Left lung (tissue), 10 donors: ENCODE measurements around the gene TCEA2. TPM values are rescaled to one million over a fixed set of nuclear protein-coding genes. Genes with fewer than 3 reads are reported as not detected.

ENCODE experiments used
- ATAC-seq: fragments of 200-7000 bp; cut with Tn5 transposase; one replicate; pipeline ENCODE4 v1.9.1; 2020; ENCODE audit warnings: moderate library complexity
- DNase-seq, 4 donors: peaks; one replicate each; pipeline ENCODE4 v3.0.0-alpha.2; 2013 to 2020
- H3K27ac ChIP-seq, 2 donors: fragments of 200-600 bp; sonication (generic) in 1 of 2; one replicate each; pipeline versions ENCODE4 v1.5.0 to v1.8.0; 2020 to 2021
- H3K27me3 ChIP-seq, 2 donors: fragments of 200-600 bp; sonication (generic) in 1 of 2; one replicate each; pipeline versions ENCODE4 v1.5.0 to v1.8.0; 2020 to 2021
- H3K36me3 ChIP-seq, 2 donors: fragments of 200-600 bp; sonication (generic) in 1 of 2; one replicate each; pipeline versions ENCODE4 v1.5.0 to v1.8.0; 2020 to 2021
- H3K4me1 ChIP-seq, 2 donors: fragments of 200-600 bp; one replicate each; pipeline ENCODE4 v1.8.0; 2021
- H3K4me3 ChIP-seq, 2 donors: fragments of 200-600 bp; sonication (generic) in 1 of 2; one replicate each; pipeline versions ENCODE4 v1.5.0 to v1.8.0; 2020 to 2021; ENCODE audit warnings: mild to moderate bottlenecking in 1 of 2
- H3K9me3 ChIP-seq, 2 donors: fragments of 200-600 bp; sonication (generic) in 1 of 2; one replicate each; pipeline versions ENCODE4 v1.5.0 to v1.8.0; 2020 to 2021
- intact Hi-C, 2 donors: fragments of 100-400 bp; cut with DNase I; formaldehyde crosslinking; loops; one replicate each; pipeline versions ENCODE4 v1.11.2 to v1.14.2; 2022
- polyA plus RNA-seq, 6 donors: library from polyadenylated mRNA; unstranded; fragments of 120-200 nt; gene quantifications; one replicate each; pipeline ENCODE4 v1.2.1, GENCODE V29; 2013; ENCODE audit not compliant: insufficient read length in 6 of 6
- total RNA-seq, 2 donors: library from RNA; stranded (reverse); fragmentation: NEBNext Ultra II Directional; extraction: Animal tissue kit (Norgen Biotek cat#: 25700); gene quantifications; one replicate each; pipeline ENCODE4 v1.2.1, GENCODE V29; 2021
- TF ChIP-seq, protein P1 (sequence below), 2 donors: fragments of 200-600 bp; sonication (generic) in 1 of 2; IDR thresholded peaks; one replicate each; pipeline versions ENCODE4 v1.5.0 to v1.8.0; 2021; ENCODE audit warnings: antibody characterized with exemption in 2 of 2
- donor health status: DM: no; HTN: yes; CAD: no.
- donor health status: DM: no; HTN: no; CAD: no.

The TCEA2 gene
- total and polyA plus RNA-seq, 8 donors, result 31.2 to 93.0 (median 75.9) TPM

- Histone ChIP-seq H3K27me3 (peaks cover 0 to 58% of the 10 kb centered on the region in 2 donors), H3K4me1 (peaks cover 6 to 43% of the 10 kb centered on the region in 2 donors), H3K4me3 (peak overlapping the region in 1 of 2 donors; percentile 22), H3K36me3 (no peaks in the 10 kb centered on the region), H3K27ac (peak overlapping the region; percentile 77), H3K9me3 (no peaks in the 10 kb centered on the region)
- intact Hi-C loops, result no loop called here
- ATAC-seq (no peak), DNase-seq (no peak)
- TF ChIP-seq, protein P1, sequence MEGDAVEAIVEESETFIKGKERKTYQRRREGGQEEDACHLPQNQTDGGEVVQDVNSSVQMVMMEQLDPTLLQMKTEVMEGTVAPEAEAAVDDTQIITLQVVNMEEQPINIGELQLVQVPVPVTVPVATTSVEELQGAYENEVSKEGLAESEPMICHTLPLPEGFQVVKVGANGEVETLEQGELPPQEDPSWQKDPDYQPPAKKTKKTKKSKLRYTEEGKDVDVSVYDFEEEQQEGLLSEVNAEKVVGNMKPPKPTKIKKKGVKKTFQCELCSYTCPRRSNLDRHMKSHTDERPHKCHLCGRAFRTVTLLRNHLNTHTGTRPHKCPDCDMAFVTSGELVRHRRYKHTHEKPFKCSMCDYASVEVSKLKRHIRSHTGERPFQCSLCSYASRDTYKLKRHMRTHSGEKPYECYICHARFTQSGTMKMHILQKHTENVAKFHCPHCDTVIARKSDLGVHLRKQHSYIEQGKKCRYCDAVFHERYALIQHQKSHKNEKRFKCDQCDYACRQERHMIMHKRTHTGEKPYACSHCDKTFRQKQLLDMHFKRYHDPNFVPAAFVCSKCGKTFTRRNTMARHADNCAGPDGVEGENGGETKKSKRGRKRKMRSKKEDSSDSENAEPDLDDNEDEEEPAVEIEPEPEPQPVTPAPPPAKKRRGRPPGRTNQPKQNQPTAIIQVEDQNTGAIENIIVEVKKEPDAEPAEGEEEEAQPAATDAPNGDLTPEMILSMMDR (IDR thresholded peaks at IDR 0.05), result no peak
Observed at GRCh38 chr20:64056639-64056888, 6.4 kb upstream of the TCEA2 start.

DNA sequence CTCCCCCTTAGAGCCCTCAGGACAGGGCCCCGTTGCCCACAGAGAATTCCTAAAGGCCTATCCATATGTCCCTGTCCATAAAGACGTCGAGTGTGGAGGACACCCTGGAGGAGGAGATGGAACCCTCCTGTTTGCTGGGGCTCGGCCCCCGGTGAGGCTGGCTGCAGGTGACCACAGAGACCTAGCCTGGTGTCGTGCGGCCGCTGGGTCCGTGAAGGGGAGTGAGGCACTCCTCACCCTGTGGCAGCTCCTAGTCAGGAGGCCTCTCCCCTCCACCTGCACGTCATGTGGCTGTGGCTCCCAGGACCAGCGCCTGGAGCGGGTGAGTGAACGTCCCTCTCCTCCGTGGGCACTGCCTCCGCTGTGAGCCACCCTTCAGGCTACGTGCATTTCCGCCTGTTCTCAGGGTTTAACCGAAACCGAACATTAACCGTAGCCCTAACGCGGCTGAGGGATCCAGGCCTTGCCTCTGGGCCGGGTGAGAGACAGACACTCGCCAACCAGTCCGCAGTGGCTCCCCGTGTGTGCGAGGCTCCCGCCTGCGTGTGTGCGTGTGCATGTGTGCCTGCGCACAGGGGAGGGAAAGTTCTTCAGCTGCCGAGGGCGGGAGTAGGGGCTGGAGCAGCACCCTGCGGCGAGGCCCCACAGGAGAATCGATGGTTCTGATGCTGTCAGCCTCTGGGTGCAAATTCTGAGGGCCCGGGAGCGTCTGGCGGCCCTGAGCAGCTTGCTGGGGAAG, 5.9 kb upstream of the TCEA2 start:
- intact Hi-C loops, result no loop called here
- Histone ChIP-seq H3K9me3 (no peaks in the 10 kb centered on the region), H3K4me1 (peaks cover 6 to 43% of the 10 kb centered on the region in 2 donors), H3K36me3 (no peaks in the 10 kb centered on the region), H3K27ac (peak overlapping the region; percentile 77), H3K27me3 (peaks cover 0 to 53% of the 10 kb centered on the region in 2 donors), H3K4me3 (peak overlapping the region in 1 of 2 donors; percentile 22)
- DNase-seq (no peak), ATAC-seq (no peak)
- TF ChIP-seq, protein P1 (IDR thresholded peaks at IDR 0.05), result no peak

DNA sequence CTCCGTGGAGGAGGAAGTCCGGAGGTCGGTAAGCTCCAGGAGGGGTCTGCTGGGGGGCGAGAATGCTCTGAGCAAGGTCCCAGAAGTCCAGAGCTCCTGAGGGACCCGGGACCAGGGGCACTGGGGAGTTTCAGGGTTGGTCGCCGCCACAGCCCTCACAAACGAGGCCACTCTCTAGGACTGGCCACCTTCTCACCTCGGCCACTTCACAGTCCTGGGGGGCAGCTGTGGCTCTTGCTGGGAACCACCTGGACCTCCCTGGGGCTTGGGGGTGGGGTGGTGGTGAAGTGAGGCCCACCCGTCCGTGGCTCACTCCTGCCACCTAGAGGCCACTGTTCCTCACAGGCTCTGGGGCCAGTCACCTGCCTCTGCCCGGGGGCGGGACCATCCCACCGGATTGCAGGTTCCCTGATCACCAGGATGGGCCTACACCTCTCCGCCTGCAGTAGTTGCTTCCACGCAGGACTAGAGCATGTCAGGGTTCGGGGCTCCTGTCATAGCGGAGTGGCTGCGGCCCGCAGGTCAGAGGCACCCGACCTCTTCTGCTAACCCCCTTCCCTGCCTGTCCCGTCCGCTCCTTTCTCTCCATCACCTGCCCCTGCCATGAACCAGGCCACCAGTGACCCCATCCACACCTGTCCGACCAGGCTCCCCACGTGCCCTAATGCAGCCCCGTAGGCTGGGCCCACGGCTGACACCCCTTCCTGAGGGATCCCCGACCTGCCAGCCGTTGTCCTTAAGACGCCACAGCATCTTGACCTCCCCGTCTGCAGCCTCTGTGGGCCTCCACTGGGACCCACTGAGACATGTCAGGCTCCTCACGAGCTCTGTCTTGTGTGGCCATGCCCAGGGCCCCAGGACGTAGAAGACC, 5.1 kb upstream of the TCEA2 start:
- DNase-seq (peak in 3 of 4 donors; percentile 75 to 91 (median 82)), ATAC-seq (peak; percentile 73)
- intact Hi-C loops, result no loop called here
- Histone ChIP-seq H3K27ac (peak overlapping the region; percentile 77), H3K4me3 (peak overlapping the region in 1 of 2 donors; percentile 22), H3K27me3 (peaks cover 0 to 45% of the 10 kb centered on the region in 2 donors), H3K9me3 (no peaks in the 10 kb centered on the region), H3K36me3 (no peaks in the 10 kb centered on the region), H3K4me1 (peaks cover 12 to 49% of the 10 kb centered on the region in 2 donors)
- TF ChIP-seq, protein P1 (IDR thresholded peaks at IDR 0.05), result peak; percentile 78 to 89

DNA sequence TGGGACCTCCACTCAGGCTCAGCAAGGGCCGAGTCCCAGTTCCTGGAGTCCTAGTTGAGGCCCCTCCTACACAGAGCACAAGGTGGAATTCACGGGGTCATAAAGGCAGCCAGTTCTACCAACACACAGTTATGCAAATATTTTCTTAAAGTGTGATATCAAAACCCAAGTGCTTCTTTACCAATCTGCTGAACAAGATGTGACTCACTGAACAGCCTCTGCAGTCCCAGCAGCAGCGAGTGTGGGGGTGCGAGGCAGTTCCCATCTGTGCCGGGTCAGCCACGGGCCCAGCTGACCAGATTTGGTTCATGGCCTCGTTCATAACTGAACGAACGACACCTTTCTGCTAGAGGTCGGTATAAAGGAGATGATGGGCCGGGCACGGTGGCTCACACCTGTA, 4.5 kb upstream of the TCEA2 start:
- TF ChIP-seq, protein P1 (IDR thresholded peaks at IDR 0.05), result no peak
- Histone ChIP-seq H3K4me3 (no peak overlapping the region), H3K36me3 (no peaks in the 10 kb centered on the region), H3K27me3 (peaks cover 0 to 39% of the 10 kb centered on the region in 2 donors), H3K9me3 (no peaks in the 10 kb centered on the region), H3K27ac (no peak overlapping the region), H3K4me1 (peaks cover 12 to 54% of the 10 kb centered on the region in 2 donors)
- intact Hi-C loops, result no loop called here
- DNase-seq, result no peak
- ATAC-seq, result no peak

GRCh38 chr20:64062276-64062595, 762 bp upstream of the TCEA2 start:
- H3K9me3 ChIP-seq, result no peaks in the 10 kb centered on the region
- TF ChIP-seq, protein P1 (IDR thresholded peaks at IDR 0.05), result no peak
- peaks cover 0 to 4% of the 10 kb centered on the region in 2 donors for H3K27me3 ChIP-seq
- H3K4me1 ChIP-seq, result peaks cover 16 to 54% of the 10 kb centered on the region in 2 donors
- ATAC-seq (no peak), DNase-seq (no peak)
- H3K36me3 ChIP-seq, result no peaks in the 10 kb centered on the region
- H3K4me3 ChIP-seq, result peak overlapping the region; percentile 91 to 95
- intact Hi-C loops, result no loop called here
- peak overlapping the region; percentile 79 to 83 for H3K27ac ChIP-seq
